ENCODE measurements around the gene SINHCAF.
A peak's percentile ranks its signal among the peaks of the same experiment; 100 is the strongest.
"Not testable (repeated sequence)": the region's sequence is repeated elsewhere in the genome, so short reads cannot be mapped to it uniquely, and the experiment has no call there.

SINHCAF gene

DNA sequence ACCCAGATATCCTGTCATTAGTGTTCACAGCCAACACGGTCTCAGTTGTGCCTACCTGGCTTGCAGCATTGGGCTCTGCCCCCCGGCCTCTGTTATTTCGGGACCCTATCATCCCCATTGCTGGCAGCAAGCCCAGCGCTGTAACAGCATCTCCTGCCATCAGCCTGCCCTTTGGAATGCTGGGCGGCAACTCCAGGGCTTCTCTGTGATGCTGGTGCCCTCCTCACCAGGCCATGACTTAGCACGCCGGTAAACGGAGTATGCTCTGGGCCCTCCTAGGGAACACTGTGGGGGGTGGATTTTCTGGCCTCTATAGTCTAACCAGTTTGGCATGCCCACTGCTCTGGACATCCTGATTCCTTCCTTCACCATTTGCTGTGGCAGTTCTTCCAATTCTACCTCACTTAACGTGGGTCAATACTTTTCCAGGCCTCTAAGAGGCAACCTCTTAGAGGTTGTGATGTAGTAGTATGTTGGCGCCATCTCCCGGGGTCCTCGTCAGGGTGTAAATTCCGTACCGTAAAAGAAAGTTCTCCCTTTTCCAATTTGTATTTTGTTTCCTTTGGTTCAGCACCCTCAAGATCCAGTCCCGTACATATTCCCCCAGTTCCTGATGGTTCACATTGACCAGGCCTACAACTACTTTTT lies 80.0 kb downstream of the SINHCAF start:
- Histone ChIP-seq H3K27me3 (ENCODE audit: insufficient read depth, low read length) (no peaks in the 10 kb centered on the region), H3K27ac (ENCODE audit: low read depth, low read length, poor library complexity, severe bottlenecking) (no peak overlapping the region), H3K4me1 (ENCODE audit: insufficient read depth, low read length, severe bottlenecking) (no peaks in the 10 kb centered on the region), H3K36me3 (ENCODE audit: insufficient read depth, low read length) (no peaks in the 10 kb centered on the region), H3K9me2 (ENCODE audit: low read depth, low read length) (no peaks in the 10 kb centered on the region), H3K4me3 (ENCODE audit: low read depth, low read length, poor library complexity, severe bottlenecking) (no peak overlapping the region), H4K20me1 (ENCODE audit: insufficient read depth, low read length) (no peaks in the 10 kb centered on the region), H2AFZ (ENCODE audit: low read length) (no peak overlapping the region), H3K79me2 (ENCODE audit: insufficient read depth, low read length) (no peaks in the 10 kb centered on the region), H3K9me3 (ENCODE audit: low read length) (no peaks in the 10 kb centered on the region), H3F3A (ENCODE audit: insufficient read depth, low read length) (no peaks in the 10 kb centered on the region), H3K4me2 (ENCODE audit: low read length) (no peak overlapping the region), H3K9ac (ENCODE audit: low read length) (no peak overlapping the region)
- TF ChIP-seq EZH2 (IDR thresholded peaks at IDR 0.05; ENCODE audit: borderline replicate concordance, low read length) = no peak
- TF ChIP-seq, protein P1, sequence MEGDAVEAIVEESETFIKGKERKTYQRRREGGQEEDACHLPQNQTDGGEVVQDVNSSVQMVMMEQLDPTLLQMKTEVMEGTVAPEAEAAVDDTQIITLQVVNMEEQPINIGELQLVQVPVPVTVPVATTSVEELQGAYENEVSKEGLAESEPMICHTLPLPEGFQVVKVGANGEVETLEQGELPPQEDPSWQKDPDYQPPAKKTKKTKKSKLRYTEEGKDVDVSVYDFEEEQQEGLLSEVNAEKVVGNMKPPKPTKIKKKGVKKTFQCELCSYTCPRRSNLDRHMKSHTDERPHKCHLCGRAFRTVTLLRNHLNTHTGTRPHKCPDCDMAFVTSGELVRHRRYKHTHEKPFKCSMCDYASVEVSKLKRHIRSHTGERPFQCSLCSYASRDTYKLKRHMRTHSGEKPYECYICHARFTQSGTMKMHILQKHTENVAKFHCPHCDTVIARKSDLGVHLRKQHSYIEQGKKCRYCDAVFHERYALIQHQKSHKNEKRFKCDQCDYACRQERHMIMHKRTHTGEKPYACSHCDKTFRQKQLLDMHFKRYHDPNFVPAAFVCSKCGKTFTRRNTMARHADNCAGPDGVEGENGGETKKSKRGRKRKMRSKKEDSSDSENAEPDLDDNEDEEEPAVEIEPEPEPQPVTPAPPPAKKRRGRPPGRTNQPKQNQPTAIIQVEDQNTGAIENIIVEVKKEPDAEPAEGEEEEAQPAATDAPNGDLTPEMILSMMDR (IDR thresholded peaks at IDR 0.05; ENCODE audit: low read length) = peak; percentile 57

DNA sequence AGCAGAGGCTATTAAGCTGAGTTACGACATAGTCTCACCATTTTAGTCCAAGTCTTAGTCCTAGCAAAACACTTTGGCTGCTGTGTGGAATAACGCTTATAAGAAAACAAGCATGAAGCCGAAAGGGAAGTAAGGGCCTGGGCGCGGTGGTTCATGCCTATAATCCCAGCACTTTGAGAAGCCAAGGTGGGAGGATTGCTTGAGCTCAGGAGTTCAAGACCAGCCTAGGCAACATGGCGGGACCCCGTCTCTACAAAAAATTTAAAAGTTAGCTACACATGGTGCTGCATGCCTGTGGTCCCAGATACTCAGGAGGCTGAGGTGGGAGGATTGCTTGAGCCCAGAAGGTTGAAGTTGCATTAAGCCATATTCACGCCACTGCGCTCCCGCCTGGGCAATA lies 83.5 kb downstream of the SINHCAF start:
- H3K4me1 ChIP-seq (ENCODE audit: insufficient read depth, low read length, severe bottlenecking); H3K27ac ChIP-seq (ENCODE audit: low read depth, low read length, poor library complexity, severe bottlenecking); H3K9ac ChIP-seq (ENCODE audit: low read length); H3K9me3 ChIP-seq (ENCODE audit: low read length); H3K9me2 ChIP-seq (ENCODE audit: low read depth, low read length); H3K36me3 ChIP-seq (ENCODE audit: insufficient read depth, low read length); H3K27me3 ChIP-seq (ENCODE audit: insufficient read depth, low read length); H4K20me1 ChIP-seq (ENCODE audit: insufficient read depth, low read length); H2AFZ ChIP-seq (ENCODE audit: low read length); H3F3A ChIP-seq (ENCODE audit: insufficient read depth, low read length); H3K79me2 ChIP-seq (ENCODE audit: insufficient read depth, low read length); H3K4me2 ChIP-seq (ENCODE audit: low read length); H3K4me3 ChIP-seq (ENCODE audit: low read depth, low read length, poor library complexity, severe bottlenecking): not testable (repeated sequence)

DNA sequence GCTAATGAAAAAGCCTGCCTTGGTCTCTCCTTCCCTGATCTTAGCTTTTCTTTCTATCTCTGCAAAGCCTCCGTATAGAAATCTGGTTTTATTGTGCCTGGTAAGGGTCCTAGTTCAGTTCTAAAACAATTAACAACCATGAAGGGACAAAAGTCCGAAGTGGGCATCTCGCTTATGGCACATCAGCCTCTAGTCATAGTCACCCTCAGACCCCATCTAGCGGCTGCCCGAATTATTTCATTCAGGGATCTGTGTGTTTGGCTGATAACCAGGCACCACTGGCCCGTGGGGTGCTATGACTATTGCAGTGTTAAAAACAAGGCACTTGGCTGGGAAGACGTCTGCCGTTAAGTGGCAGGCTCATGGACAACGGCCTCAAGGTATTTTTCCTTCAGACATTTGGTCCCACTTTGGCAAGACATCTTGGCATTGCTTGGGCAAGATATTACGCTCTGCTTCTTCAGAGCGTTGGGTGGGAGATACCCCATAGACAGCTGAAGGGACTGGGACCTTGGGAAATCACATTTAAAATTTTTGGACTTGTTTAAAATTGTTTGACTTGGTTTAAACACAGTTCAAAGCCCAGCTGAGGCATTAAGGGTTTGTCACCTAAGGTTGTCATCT lies 87.1 kb downstream of the SINHCAF start:
- H3K79me2 ChIP-seq (ENCODE audit: insufficient read depth, low read length) = no peaks in the 10 kb centered on the region
- H4K20me1 ChIP-seq (ENCODE audit: insufficient read depth, low read length) = no peaks in the 10 kb centered on the region
- H3K4me3 ChIP-seq (ENCODE audit: low read depth, low read length, poor library complexity, severe bottlenecking) = no peak overlapping the region
- H3K27ac ChIP-seq (ENCODE audit: low read depth, low read length, poor library complexity, severe bottlenecking) = no peak overlapping the region
- no peaks in the 10 kb centered on the region for H3K36me3 ChIP-seq (ENCODE audit: insufficient read depth, low read length)
- no peak overlapping the region for H3K9ac ChIP-seq (ENCODE audit: low read length)
- H3K27me3 ChIP-seq (ENCODE audit: insufficient read depth, low read length) = peaks cover 9% of the 10 kb centered on the region
- no peaks in the 10 kb centered on the region for H3K4me1 ChIP-seq (ENCODE audit: insufficient read depth, low read length, severe bottlenecking)
- H3K9me3 ChIP-seq (ENCODE audit: low read length) = no peaks in the 10 kb centered on the region
- H3F3A ChIP-seq (ENCODE audit: insufficient read depth, low read length) = no peaks in the 10 kb centered on the region
- H2AFZ ChIP-seq (ENCODE audit: low read length) = no peak overlapping the region
- H3K4me2 ChIP-seq (ENCODE audit: low read length) = no peak overlapping the region
- TF ChIP-seq, protein P1 (IDR thresholded peaks at IDR 0.05; ENCODE audit: low read length) = peak; percentile 82
- TF ChIP-seq EZH2 (IDR thresholded peaks at IDR 0.05; ENCODE audit: borderline replicate concordance, low read length) = no peak
- H3K9me2 ChIP-seq (ENCODE audit: low read depth, low read length) = no peaks in the 10 kb centered on the region

DNA sequence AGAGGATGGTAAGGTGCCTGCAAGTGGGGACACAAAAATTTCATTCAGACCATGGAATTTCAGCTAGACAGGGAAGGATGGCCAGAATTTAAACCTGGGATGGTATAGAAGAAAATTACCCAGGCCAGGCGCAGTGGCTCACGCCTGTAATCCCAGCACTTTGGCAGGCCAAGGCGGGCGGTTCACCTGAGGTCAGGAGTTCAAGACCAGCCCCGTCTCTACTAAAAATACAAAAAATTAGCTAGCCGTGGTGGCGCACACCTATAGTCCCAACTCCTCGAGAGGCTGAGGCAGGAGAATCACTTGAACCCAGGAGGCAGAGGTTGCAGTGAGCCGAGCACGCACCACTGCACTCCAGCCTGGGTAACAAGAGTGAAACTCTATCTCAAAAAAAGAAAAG lies 87.6 kb downstream of the SINHCAF start:
- not testable (repeated sequence) for H3K27me3 ChIP-seq (ENCODE audit: insufficient read depth, low read length); H3K79me2 ChIP-seq (ENCODE audit: insufficient read depth, low read length); H3K36me3 ChIP-seq (ENCODE audit: insufficient read depth, low read length); H3F3A ChIP-seq (ENCODE audit: insufficient read depth, low read length); H3K4me3 ChIP-seq (ENCODE audit: low read depth, low read length, poor library complexity, severe bottlenecking); H3K9me2 ChIP-seq (ENCODE audit: low read depth, low read length); H3K9ac ChIP-seq (ENCODE audit: low read length); H3K9me3 ChIP-seq (ENCODE audit: low read length); H3K27ac ChIP-seq (ENCODE audit: low read depth, low read length, poor library complexity, severe bottlenecking); H2AFZ ChIP-seq (ENCODE audit: low read length); H3K4me2 ChIP-seq (ENCODE audit: low read length); H3K4me1 ChIP-seq (ENCODE audit: insufficient read depth, low read length, severe bottlenecking); H4K20me1 ChIP-seq (ENCODE audit: insufficient read depth, low read length)
